Glomerular visceral epithelial cell (primary cell): ENCODE results near the gene IL1RAPL1.

ENCODE experiments used
- DNase-seq: peaks from one replicate; pipeline ENCODE4 v3.0.0-alpha.2; 2016; ENCODE audit errors: extremely low spot score

IL1RAPL1 gene

DNA sequence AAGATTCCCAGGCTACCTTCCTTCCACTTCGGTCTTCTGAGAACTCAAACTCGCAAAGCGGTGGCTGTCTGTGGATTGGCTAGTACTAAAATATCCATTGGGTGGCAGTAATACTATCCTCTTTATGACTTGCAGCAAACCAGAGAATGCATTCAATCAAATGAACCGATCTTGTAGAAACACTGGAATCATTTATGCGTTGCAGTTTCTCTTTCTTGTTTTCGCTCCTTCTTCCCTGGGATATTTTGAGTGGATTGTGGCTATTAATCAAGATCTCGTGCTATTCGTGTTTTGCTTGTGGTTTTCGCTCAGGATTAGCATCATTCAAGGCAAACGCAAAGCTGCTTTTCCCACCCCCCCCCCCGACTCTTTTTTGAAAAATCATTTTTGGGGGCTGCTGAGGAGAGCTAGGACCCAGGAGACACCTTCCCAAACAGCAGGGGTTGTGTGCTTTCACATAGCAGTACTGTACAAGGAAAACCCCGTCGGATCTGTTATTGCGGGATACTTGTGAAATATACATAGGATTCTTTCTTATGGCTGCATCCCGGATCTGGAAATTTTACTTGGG, at the start of gene IL1RAPL1:
IL1RAPL1 (plus strand) TSS at position 466 of the 571 bp plus-strand sequence.
- DNase-seq, result peak; percentile 42

DNA sequence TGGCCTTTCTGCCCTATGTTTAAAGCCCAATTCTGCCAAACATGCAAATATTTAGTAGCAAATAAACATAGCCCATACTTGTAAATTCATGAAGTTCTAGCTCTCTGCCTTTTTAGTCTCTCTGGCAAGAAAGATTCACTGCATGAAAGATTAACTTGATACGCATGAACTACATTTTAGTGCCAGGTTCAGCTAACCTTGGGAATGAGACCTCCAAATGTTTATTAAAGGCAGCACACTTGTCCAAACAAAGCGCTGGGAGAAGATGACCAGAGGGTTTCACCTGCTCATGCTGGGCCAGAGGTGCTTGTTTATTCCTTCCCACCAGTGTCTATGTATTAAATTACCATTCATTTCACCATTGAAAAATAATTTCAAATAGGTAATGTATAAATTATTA, 44.5 kb upstream of the IL1RAPL1 start:
- DNase-seq, result no peak

DNA sequence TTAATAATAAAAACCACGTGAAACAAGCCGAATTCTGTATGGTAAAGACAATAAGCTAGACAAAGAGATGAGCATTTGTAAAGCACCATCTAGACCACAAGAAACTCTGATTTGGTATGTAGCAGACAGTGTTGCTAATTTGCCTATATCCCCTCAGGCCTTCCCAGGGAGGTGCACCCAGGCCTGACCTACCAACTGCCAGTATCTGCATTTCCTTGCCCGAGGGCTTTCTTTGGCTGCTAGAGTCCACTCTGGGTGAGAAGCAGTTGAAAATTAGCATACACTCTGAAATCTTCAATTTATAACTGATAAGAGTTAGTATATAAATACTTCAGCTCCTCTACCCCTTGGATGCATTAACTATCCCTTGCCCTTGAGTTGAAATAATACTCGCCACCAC, 37.4 kb upstream of the IL1RAPL1 start:
- no peak for DNase-seq

DNA sequence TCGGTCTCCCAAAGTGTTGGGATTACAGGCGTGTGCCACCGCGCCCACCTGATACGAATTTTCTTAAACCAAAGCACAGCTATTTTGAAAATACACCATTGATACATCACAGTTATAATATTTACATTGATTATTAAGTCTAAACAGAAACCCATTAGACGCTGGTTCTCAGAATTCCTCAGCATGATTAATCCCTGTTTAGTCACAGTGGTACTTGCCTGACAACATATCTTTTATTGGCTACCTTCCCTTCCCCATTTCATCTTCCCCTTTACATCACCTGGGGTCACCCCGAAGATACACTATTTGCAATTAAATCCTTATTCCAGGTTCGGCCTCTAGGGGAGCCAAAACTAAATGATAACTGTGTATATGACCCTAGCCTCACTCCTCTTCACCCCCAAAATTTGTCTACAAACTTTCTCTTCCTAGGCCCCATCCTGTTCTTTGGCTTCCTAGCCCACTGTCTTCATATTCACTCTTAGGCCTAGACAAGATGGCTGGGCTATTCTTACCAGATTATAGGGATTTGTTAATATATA, 36.8 kb upstream of the IL1RAPL1 start:
- DNase-seq, result no peak

DNA sequence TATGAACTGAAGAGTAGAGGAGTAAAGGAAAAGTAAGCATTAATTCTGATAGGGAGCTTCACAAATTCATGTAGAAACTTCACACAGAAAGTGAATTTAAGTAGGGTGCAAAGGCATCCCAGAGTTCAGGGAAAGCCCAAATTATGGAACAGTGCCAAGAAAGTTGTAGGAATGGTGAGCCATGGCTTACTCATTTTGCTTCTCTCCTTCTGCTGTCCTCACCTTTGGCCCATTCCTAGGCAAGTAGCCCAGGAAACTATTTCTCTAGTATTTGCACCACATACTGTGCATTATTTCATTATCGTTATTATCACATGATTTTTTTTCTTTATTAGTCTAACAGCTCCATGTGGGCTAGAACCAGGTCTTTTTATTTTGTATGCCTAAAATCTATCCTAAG, 34.9 kb upstream of the IL1RAPL1 start:
- DNase-seq, result no peak

DNA sequence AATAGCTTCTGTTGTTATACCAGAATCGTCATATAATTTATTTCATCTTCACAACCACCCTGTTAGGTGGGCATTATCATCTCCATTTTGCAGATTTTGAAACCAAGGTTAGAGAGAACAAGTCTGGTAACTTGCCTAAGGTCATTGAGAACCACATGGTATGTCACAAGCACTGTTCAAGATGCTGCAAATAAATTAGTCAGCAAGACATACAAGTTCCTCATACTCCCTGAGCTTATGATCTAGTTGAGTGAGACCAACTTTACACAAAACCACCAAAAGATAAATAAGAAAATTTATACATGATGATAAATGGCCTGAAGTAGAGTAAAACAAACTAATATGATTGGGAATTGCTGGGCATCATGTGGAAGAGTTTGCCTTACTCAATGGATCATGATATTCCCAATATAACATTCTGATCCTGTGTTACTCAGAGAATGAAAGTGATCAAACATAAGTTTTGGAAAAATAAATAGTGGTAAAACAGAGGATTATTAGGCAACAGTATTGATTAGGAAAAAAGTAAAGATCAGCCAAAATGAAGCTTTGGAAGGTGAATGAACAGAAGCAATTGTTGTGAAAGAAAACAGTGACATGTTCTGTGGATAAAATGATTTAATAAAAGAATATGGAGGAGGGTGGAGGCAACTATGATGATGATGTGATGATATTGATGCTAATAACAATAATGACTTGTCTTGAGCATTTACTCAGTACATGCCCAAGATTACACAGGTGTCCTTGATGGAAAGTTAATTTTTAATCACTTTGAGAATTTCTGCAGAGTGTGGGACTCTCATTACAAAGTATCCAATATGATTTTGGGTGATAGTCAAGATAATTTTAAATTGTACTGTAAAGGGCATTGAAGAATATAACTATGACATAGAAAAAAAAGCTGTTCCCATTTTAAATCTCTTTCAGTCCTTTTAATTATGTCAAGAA, 34.1 kb upstream of the IL1RAPL1 start:
- no peak for DNase-seq

DNA sequence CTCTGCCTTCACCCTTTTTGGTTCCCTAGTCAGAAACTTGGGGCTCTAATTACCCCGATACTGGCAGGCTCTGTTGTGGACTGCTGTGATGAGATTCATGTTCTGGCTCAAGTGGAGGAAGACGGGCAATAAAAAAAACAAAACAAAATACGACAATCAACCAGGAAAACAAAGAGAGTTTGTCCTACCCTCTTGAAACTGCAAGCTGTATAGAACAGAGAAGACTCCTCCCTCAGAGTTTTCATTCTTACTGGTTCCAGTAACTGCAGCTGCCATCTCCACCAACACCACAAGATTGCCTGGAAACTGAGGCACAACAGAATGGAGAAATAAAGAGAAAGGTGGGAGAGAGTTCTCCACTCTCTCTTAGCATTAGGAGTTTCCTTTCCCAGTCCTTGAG, 11.1 kb upstream of the IL1RAPL1 start:
- DNase-seq, result no peak

DNA sequence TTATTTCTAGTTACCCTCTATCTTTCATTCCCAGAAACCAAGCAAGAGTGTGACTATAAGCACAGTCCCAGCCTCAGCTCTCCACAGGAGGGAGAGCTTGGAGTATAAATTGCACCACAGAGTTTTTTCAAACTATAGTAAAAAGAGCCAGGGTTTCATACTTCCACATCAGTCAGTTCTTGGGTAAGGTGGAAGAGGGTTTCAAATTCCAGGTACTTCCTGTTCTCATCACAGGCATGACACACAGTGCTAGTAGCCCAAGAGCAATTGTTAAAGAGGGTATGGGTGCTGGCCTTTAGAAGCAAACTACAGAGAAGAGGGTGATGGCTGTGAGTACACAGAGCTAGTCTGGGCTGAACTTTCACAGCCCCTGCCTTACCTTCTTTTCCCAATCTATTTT, 5.7 kb upstream of the IL1RAPL1 start:
- DNase-seq, result no peak

DNA sequence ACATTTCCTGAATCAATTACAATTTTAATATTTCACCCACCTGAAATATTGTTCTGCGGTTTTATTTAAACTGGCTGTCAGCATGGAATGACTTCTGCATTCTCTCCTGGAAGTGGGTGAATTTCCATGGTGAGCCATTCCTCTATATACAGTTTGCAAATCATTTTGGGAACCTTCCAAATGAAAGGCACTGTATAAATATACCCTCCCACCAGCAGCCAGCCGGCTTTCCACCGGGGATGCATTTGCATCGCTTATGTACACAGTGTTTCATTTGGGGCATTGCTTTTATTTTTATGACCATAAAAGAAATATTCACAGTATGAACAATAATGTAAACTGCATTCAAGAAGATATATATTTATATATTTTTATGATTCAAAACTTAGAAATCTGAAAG, 4.7 kb upstream of the IL1RAPL1 start:
- DNase-seq, result no peak

DNA sequence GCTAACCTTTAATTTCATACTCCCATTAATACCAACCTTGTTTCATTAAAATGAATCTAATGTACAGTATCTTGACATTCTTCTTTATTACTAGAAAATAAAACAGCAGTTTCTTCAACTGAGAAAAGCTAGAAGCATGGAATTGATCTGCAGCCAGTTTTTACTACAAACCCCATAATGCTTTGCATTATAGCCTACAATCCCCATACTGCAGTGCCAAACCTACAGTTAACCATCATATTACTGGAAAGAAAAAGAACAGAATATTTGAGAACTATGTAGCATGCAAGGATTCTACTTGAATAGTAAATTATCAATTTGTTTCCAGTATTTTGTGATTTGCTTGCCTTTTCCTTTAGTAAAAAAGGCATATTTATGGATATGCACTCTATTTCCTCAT, 3.2 kb upstream of the IL1RAPL1 start:
- no peak for DNase-seq

DNA sequence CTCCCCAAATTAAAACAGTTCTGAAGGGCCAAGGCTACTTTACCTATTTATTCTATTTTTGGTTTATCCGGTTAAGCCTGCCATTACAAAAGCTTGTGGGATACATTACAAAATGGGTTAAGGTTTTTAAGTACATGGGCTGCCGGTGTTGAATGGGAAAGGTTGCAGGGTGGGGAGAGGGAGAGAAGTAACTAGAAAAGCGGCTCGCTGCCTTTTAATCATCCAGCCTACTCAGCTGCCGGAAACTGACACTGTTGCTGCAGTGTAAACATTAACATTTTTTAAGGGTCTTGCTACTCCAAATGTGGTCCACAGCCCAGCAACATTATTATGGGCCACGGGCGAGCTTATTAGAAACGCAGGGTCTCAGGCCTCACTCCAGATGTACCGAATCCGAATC, 1.5 kb upstream of the IL1RAPL1 start:
- no peak for DNase-seq

DNA sequence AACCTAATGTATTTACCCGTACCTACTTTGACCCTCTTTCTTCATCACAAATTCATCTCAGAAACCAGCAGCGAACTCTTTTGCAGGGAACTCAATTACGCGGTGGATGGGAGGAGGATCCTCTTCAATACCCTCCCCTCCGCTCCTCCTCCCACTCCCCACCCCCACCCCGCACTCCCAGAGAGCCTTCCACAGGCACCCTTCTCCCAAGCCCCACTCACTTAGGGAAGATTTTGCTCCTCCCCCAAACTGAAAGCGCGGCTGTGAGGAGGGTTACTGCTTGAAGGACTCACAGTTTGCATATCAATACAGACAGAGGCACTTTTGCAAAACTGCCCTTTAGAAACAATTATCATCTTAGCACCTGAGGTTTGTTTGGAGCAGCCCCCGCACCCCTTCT, 960 bp upstream of the IL1RAPL1 start:
- peak; percentile 2 for DNase-seq

DNA sequence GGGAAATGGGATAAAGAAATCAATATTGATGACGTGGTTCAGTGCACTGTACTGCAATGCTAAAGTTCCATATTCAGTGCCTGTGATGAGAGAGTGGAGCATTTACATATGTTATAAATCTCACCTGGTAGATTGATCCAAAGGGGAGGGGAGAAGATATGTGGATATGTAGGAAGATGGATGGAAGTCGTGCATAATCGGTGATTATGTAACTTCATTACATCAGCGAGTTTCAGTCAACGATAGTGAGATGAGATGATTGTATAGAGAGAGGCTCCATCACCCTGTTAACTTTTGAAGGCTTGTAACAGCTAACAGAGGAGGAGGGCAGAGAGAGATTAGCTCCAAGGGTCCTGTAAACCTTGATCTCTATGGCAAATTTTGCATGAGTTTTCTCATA, 1.8 kb downstream of the IL1RAPL1 start:
- DNase-seq, result no peak

DNA sequence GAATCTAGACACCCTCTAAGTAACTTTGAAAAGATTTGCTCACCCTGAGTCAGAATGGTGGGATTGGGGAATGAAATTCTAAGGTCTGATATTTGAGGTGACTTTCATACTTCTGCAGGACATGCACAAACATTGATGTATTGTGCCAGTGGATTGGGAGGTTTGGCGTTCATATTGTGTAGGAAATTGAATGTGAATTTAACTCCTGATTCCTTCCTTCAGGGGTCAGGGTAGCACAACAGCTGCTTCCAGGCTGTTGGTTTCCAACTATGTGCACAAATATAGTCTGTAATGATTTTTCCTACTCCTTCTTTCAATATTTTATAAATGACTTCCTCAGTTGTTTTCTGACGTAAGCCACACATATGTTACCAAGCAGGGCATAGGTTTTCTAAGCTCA, 3.1 kb downstream of the IL1RAPL1 start:
- DNase-seq, result no peak

DNA sequence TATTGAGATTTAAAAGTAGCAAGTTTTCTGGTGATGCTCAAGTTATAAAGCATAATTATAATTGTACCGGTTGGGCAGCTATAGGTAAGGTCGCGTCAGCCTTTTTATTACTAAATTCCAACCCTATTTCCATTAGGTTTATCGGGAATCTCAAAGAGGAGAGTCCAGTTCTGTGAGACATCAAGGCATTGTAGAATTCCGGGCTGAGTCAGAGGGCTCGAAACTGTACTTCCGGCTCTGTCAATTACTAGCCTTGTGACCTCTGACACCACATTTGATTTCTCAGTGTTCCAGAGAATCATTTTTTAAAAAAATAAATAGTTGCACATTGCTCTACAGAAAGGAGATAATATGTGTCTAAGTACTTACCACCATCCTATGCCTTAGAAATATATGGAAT, 4.3 kb downstream of the IL1RAPL1 start:
- DNase-seq, result no peak

DNA sequence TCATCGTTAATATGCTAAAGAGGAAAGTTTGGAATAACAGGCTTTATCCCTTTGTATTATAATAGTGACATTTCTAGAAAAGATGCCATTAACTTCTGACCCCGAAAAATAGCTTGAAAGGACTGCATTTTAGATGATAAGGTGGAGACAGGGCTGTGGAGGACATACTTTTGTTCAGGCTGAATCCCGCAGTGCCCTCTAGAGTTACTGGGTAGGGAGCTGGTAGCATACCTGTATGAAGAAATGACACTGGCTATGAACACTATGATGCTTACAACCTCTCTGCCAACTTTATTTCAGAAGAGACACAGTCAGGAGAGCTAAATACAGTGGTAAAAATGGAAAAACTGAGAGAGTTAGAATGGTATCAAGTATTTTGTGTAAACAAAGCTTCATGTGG, 8.1 kb downstream of the IL1RAPL1 start:
- DNase-seq, result no peak

DNA sequence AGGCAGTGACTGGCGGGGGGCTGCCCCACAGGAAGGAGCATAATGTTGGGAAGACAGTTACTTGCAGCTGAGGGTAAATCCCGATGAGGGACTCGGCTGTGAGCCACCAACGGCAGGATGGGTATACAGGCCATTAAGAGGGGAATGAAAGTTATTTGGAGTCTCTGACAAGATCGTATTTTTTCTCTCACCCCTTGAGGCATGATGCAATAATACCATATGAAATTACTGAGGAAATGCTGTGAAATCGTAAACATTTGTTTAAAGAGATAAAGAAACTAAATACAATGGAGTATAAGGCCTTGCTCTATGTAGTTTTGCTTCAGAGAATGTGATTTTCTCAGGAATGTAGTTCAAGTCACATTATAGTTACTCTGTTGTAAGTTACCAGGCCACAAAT, 12.7 kb downstream of the IL1RAPL1 start:
- no peak for DNase-seq

DNA sequence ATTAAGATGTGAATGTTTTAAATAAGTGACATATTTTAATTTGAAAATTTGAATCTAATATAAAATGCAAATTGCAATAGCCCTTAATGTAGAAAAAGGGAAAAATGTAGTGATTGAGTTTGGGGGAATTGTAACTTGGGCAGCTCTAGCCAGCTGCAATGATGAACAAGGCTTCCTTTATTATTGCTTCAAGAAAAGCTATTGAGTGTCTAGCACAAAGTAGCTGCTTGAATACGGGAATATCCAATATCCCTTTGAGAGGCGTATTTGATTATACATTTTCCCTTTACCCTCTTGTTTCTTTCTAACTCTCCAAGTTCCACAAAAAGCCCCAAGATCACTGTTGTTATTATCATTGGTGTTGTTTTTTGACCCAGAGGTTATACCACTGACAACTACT, 21.8 kb downstream of the IL1RAPL1 start:
- no peak for DNase-seq

DNA sequence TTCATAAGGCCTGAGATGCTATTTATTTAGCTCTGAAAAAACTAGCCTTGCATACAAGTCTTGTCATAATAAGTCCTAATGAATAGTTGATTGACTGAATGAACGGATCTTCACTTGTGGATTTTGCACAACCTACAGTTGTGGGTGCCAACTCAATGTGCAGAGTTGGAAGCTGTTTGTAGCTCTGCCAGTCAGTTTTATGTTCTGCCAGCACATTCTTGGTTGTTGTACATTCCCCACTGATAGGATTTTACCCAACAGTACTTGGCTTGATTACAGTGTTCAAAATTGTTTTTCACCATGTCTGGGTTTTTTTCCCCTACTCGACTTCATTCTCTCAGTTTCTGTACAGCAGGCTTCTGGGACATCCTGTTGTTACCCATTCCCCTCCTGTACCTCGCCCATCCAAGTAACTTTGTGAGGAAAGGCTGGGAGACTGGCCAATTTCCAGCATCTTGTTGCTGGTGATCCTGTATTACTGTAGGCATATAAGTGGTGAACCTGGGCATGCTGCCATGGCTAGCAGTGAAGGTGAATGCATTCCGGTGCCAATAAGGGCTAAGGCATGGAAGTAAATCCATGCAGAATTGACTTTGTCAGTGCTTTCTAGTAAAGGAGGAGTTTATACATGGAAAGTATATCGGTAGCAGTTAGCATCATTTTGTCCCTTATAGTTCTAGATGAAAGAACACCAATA, 22.8 kb downstream of the IL1RAPL1 start:
- DNase-seq, result no peak

DNA sequence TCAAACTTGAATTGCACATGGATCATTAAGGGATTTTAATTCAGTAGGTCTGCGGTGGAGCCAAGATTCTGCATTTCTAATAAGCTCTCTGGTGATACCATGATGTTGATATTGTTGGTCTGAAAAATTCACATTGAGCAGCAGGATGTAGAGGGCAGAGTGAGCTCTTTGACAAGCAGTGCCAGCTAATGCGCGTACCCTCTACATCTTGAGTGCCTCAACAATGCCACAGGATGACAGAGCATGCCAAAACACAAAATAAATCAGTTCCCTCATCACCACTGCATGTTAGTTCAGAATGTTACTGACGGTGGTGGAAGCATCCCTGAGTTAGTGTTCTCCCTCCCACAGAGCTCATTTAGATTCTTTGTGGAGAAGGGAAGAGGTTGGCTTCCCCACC, 23.5 kb downstream of the IL1RAPL1 start:
- DNase-seq, result no peak

DNA sequence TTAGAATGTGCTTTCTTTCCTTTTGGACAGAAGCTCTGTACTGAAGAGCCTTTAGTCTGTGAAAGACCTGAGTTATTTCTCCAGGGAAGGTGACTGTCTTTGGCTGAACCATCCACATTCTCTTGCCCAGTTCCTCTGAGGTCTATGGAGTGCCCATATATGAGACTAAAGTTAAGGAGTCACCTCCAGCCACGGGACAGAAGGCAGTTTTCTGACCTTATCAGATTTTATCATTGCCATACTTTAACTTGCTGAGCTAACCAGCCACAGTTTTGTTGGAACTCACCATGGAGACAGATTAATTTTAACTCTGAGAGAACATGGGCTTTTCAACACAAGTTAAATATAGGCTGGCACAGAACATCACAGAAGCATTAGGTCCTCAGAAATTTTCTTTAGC, 26.3 kb downstream of the IL1RAPL1 start:
- no peak for DNase-seq

DNA sequence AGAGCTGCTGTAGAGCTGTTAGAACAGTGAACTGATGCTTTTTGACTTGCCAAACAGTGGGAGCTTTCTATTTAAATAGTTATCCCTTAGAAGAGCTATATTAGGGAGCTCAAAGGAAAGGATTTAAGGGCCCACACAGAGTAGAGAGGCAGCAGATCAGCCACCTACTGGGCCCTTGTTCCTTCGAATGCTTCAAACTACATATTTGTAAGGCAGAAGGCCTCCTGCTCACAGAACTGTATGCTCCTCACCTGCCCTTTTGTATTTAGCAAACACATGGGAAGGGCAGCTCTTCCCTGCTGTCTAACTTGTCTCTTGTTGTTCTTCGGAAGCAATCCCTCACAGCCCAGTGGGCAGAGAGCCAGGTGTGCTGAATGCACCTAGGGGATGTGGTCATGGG, 38.0 kb downstream of the IL1RAPL1 start:
- no peak for DNase-seq

DNA sequence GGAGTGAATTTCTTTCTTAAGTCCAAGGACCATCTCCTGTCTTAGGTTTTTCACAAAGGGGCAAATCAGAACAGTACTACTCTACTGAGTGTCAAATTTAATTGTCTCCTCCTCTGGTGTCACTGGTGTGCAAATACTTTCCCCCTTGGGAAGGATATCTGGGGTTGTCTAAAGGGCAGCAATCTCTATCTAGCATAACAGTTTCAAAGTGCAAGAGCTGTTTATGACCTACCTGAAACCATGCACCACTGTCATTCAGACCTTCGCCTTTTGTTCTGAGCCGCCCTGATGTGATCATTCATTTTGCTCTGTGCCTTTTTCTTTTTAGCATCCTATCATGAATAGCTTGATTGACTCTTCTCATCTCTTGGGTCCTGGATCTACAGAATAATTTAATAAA, 39.3 kb downstream of the IL1RAPL1 start:
- no peak for DNase-seq
